GM12801 (cell line): Measurements from ENCODE around the gene DSCAML1.

ENCODE experiments used
- TF ChIP-seq, protein P1 (sequence below): IDR thresholded peaks from one replicate; pipeline ENCODE4 v1.5.1; 2011; ENCODE audit warnings: control low read depth; ENCODE audit not compliant: insufficient read length; ENCODE audit errors: extremely low read depth

Gene DSCAML1

DNA sequence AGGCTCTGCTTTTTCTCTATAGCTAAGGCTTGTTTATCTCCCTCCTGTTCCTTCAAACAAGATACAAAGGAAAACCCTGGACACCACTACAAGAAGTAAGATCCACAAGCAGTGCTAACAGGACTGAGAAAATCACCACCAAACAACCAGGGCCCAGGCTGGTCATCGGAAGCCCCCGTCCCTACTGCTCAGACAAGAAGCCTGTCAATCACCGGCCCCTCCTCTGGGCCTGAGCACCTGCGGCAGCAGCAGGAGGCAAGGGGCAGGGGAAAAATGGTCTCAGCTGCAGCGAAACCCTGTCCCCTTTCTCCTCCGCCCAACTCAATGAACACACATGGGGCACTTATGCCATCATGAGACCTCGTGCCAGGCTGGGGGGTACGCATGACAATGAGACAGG, 314.1 kb downstream of the DSCAML1 start:
- TF ChIP-seq, protein P1, sequence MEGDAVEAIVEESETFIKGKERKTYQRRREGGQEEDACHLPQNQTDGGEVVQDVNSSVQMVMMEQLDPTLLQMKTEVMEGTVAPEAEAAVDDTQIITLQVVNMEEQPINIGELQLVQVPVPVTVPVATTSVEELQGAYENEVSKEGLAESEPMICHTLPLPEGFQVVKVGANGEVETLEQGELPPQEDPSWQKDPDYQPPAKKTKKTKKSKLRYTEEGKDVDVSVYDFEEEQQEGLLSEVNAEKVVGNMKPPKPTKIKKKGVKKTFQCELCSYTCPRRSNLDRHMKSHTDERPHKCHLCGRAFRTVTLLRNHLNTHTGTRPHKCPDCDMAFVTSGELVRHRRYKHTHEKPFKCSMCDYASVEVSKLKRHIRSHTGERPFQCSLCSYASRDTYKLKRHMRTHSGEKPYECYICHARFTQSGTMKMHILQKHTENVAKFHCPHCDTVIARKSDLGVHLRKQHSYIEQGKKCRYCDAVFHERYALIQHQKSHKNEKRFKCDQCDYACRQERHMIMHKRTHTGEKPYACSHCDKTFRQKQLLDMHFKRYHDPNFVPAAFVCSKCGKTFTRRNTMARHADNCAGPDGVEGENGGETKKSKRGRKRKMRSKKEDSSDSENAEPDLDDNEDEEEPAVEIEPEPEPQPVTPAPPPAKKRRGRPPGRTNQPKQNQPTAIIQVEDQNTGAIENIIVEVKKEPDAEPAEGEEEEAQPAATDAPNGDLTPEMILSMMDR, result no peak

DNA sequence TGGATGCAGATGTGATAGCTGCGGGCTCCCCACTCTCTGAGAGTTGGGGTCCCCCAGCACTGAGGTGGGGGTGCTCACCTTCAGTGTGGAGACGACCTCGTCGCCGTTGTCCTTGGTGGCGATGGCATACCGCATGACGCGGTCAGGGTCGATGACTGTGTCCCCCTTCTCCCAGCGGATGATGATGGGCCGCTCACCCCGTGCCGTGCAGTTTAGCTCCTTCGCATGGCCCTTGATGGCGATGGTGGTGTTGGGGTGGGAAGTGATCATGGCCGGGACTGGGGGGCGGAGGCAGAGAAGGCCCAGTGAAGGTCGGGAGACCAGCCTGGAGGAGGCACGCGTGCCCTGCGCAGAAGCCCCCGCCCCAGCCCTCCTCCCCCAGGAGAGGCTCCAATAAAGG, 315.1 kb downstream of the DSCAML1 start:
- TF ChIP-seq, protein P1, result no peak

- TF ChIP-seq, protein P1, result no peak
These were observed 316.0 kb downstream of the DSCAML1 start for GRCh38 chr11:117481036-117481435.

GRCh38 chr11:117480221-117480620, 316.8 kb downstream of the DSCAML1 start:
- TF ChIP-seq, protein P1, result no peak

GRCh38 chr11:117479372-117479771, 317.6 kb downstream of the DSCAML1 start:
- TF ChIP-seq, protein P1, result no peak

- TF ChIP-seq, protein P1, result no peak
These were observed 318.1 kb downstream of the DSCAML1 start for GRCh38 chr11:117478926-117479325.

DNA sequence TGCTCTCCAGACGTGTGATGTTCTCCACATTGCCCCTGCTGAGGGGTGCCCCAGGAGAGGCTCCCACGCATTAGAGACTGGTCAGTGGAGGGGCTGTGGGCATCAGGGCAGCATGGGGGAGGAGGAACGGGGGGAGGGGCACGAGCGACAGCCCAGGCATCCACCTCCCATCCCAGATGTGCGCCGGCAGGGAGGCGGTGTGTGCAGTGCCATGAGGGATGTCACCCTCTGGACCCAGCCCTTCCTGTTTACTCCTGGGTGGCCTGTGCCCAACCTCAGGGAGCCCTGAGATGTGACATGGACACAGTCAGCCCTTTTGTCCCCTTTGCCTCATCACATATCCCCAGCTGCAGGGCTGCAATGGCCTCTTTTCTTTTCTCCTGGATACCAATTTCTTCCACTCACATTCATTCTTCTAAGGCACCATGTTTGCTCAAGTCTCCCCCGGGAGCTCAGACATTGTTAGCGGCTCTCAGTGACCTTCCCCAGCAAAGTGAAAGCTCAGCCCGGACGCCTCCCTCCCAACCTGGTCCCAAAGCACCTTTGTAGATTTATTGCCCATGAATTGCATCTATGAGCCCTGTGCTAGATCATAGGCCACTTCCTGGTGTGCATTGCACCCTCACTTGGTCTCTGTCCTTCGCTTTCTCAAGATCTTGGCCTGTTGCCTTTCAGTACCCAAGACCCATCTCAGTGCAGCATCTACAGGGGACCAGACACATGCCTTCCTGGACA, 318.7 kb downstream of the DSCAML1 start:
- TF ChIP-seq, protein P1, result no peak
